Mesenchymal stem cell (in vitro differentiated cells and primary cell): ENCODE results near the gene TNKS1BP1.

ENCODE experiments used
- DNase-seq: peaks from one replicate; pipeline ENCODE4 v3.0.0-alpha.2; 2013
- H2AFZ ChIP-seq: one replicate; pipeline ENCODE4 v1.6.1; 2013; ENCODE audit warnings: low read depth, mild to moderate bottlenecking, control low read depth, inconsistent platforms, low read length, moderate library complexity
- H2AK5ac ChIP-seq: 2 replicates; pipeline ENCODE4 v1.6.1; 2013; ENCODE audit warnings: low read length, moderate library complexity, mild to moderate bottlenecking, inconsistent platforms; ENCODE audit not compliant: severe bottlenecking
- H2BK120ac ChIP-seq: one replicate; pipeline ENCODE4 v1.6.1; 2013; ENCODE audit warnings: low read depth, mild to moderate bottlenecking, inconsistent platforms, low read length, moderate library complexity
- H2BK12ac ChIP-seq, 2 experiments: one replicate each; pipeline ENCODE4 v1.6.1; 2013; ENCODE audit warnings: inconsistent platforms in 2 of 2, low read length in 2 of 2, mild to moderate bottlenecking in 2 of 2, moderate library complexity in 2 of 2, control low read depth in 1 of 2
- H2BK15ac ChIP-seq: one replicate; pipeline ENCODE4 v1.6.1; 2013; ENCODE audit warnings: mild to moderate bottlenecking, low read depth, inconsistent platforms; ENCODE audit not compliant: poor library complexity, severe bottlenecking
- H2BK5ac ChIP-seq: 2 replicates; pipeline ENCODE4 v1.6.1; 2013; ENCODE audit warnings: low read depth, mild to moderate bottlenecking, low read length, control low read depth, inconsistent platforms; ENCODE audit not compliant: poor library complexity, severe bottlenecking
- H3K14ac ChIP-seq, 2 experiments: one replicate each; pipeline ENCODE4 v1.6.1; 2013; ENCODE audit warnings: inconsistent platforms in 2 of 2, low read length in 2 of 2, control low read depth in 1 of 2, mild to moderate bottlenecking in 1 of 2, moderate library complexity in 1 of 2
- H3K18ac ChIP-seq, 2 experiments: one replicate each; pipeline ENCODE4 v1.6.1; 2013; ENCODE audit warnings: inconsistent platforms in 2 of 2, low read length in 2 of 2, control low read depth in 1 of 2, low read depth in 1 of 2, mild to moderate bottlenecking in 1 of 2
- H3K23ac ChIP-seq, 2 experiments: one replicate each; pipeline ENCODE4 v1.6.1; 2013; ENCODE audit warnings: inconsistent platforms in 2 of 2, low read length in 2 of 2, mild to moderate bottlenecking in 2 of 2, moderate library complexity in 2 of 2, control low read depth in 1 of 2
- H3K27ac ChIP-seq: 2 replicates; pipeline ENCODE4 v1.5.1; 2013; ENCODE audit warnings: mild to moderate bottlenecking, moderate library complexity, low read length, control low read depth, inconsistent platforms; ENCODE audit not compliant: poor library complexity, severe bottlenecking
- H3K27me3 ChIP-seq, 2 experiments: 2 replicates each; pipeline versions ENCODE4 v1.6.1 to v1.7.0; 2013; ENCODE audit warnings: low read length in 2 of 2, mild to moderate bottlenecking in 2 of 2, moderate library complexity in 2 of 2, control low read depth in 1 of 2, inconsistent platforms in 1 of 2; ENCODE audit not compliant: control insufficient read depth in 1 of 2, insufficient read depth in 1 of 2
- H3K36me3 ChIP-seq, 2 experiments: 2 replicates each; pipeline versions ENCODE4 v1.6.1 to v1.7.0; 2013; ENCODE audit warnings: low read length in 2 of 2, control low read depth in 1 of 2, inconsistent platforms in 1 of 2, low read depth in 1 of 2, mild to moderate bottlenecking in 1 of 2; ENCODE audit not compliant: insufficient read depth in 2 of 2, control insufficient read depth in 1 of 2
- H3K4ac ChIP-seq, 2 experiments: one replicate each; pipeline ENCODE4 v1.6.1; 2013; ENCODE audit warnings: inconsistent platforms in 2 of 2, low read length in 2 of 2, mild to moderate bottlenecking in 2 of 2, moderate library complexity in 2 of 2, control low read depth in 1 of 2, low read depth in 1 of 2
- H3K4me1 ChIP-seq: 2 replicates; pipeline ENCODE4 v1.6.1; 2013; ENCODE audit warnings: low read depth, low read length, control low read depth; ENCODE audit not compliant: control insufficient read depth, insufficient read depth
- H3K4me2 ChIP-seq: 2 replicates; pipeline ENCODE4 v1.6.1; 2013; ENCODE audit warnings: low read length, mild to moderate bottlenecking, inconsistent platforms; ENCODE audit not compliant: poor library complexity, severe bottlenecking
- H3K4me3 ChIP-seq, 2 experiments: 2 replicates each; pipeline versions ENCODE4 v1.5.1 to v1.7.0; 2013; ENCODE audit warnings: low read length in 2 of 2, mild to moderate bottlenecking in 2 of 2, control low read depth in 1 of 2, low read depth in 1 of 2; ENCODE audit not compliant: insufficient read depth in 1 of 2
- H3K79me1 ChIP-seq: replicated peaks from 2 replicates; pipeline ENCODE4 v1.6.1; 2013; ENCODE audit warnings: mild to moderate bottlenecking, control low read depth, low read length, inconsistent platforms; ENCODE audit not compliant: poor library complexity, severe bottlenecking
- H3K9ac ChIP-seq: 2 replicates; pipeline ENCODE4 v1.7.0; 2013; ENCODE audit warnings: mild to moderate bottlenecking, low read length, moderate library complexity
- H3K9me3 ChIP-seq: 2 replicates; pipeline ENCODE4 v1.7.0; 2013; ENCODE audit warnings: mild to moderate bottlenecking, low read length; ENCODE audit not compliant: control insufficient read depth
- H4K8ac ChIP-seq: one replicate; pipeline ENCODE4 v1.6.1; 2013; ENCODE audit warnings: inconsistent platforms, mild to moderate bottlenecking, low read length, moderate library complexity
- H4K91ac ChIP-seq: one replicate; pipeline ENCODE4 v1.6.1; 2013; ENCODE audit warnings: mild to moderate bottlenecking, low read length, inconsistent platforms
- WGBS: methylation state at CpG from one replicate; pipeline ENCODE4 v1.1.7; 2013; ENCODE audit warnings: mixed read lengths; 5-methylcytosine and 5-hydroxymethylcytosine counted together

TNKS1BP1 gene

DNA sequence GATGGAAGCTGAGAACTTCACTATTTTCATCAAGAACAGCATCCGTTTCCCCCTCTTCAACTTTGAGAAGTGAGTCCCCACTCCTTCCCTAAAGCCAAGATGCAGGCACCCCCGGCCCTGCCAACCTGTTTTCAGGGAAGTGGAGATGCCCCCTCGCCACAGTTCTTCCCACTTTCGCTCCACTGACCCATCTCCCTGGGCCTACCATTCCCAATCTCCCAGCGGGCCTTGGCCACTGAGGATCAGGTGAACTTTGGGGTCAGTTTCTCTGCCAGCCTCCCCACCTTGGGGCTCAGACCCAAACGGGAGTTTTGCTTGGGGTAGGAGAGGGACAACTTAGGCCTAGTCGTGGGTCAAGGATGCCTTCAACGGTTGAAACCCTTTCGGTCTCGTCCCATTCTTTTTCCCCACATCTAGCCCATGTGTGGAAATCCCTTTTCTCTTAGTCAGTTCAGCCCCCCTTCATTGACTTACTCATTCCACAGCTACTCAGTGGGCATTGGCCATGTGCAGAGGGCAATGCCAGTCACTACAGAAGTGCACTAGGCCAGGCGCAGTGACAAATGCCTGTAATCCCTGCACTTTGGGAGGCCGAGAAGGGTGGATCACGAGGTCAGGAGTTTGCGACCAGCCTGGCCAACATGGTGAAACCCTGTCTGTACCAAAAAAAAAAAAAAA, 24.0 kb upstream of the TNKS1BP1 start:
- Histone ChIP-seq H2BK12ac (no peak overlapping the region), H3K9me3 (peaks cover 12% of the 10 kb centered on the region), H3K18ac (no peak overlapping the region), H3K27ac (no peak overlapping the region), H3K36me3 (no peaks in the 10 kb centered on the region), H3K4me1 (peaks cover 3% of the 10 kb centered on the region), H2AFZ (no peak overlapping the region), H4K8ac (no peak overlapping the region), H3K9ac (no peak overlapping the region), H2BK5ac (no peak overlapping the region), H2AK5ac (no peak overlapping the region), H3K4me2 (no peak overlapping the region), H3K27me3 (peaks cover 0 to 36% of the 10 kb centered on the region in 2 experiments), H2BK120ac (no peak overlapping the region), H3K23ac (no peak overlapping the region), H4K91ac (no peak overlapping the region), H3K4ac (no peak overlapping the region), H3K79me1 (no peaks in the 10 kb centered on the region), H2BK15ac (no peak overlapping the region), H3K14ac (no peak overlapping the region), H3K4me3 (no peak overlapping the region)
- 90% methylated on average over 14 of the region's 14 CpGs for WGBS
- DNase-seq: no peak

GRCh38 chr11:57348052-57348451, 23.3 kb upstream of the TNKS1BP1 start:
- Histone ChIP-seq H3K4ac (no peak overlapping the region), H2BK120ac (no peak overlapping the region), H2BK12ac (no peak overlapping the region), H4K8ac (no peak overlapping the region), H2AK5ac (no peak overlapping the region), H3K9me3 (peaks cover 12% of the 10 kb centered on the region), H2AFZ (no peak overlapping the region), H3K4me3 (no peak overlapping the region), H2BK5ac (no peak overlapping the region), H3K9ac (no peak overlapping the region), H3K14ac (no peak overlapping the region), H3K18ac (no peak overlapping the region), H3K79me1 (no peaks in the 10 kb centered on the region), H4K91ac (peak overlapping the region; percentile 4), H3K36me3 (no peaks in the 10 kb centered on the region), H3K23ac (no peak overlapping the region), H3K27me3 (peaks cover 0 to 29% of the 10 kb centered on the region in 2 experiments), H3K4me2 (no peak overlapping the region), H2BK15ac (no peak overlapping the region), H3K4me1 (peaks cover 3% of the 10 kb centered on the region), H3K27ac (no peak overlapping the region)
- 76% methylated on average over 3 of the region's 7 CpGs for WGBS
- DNase-seq: no peak

DNA sequence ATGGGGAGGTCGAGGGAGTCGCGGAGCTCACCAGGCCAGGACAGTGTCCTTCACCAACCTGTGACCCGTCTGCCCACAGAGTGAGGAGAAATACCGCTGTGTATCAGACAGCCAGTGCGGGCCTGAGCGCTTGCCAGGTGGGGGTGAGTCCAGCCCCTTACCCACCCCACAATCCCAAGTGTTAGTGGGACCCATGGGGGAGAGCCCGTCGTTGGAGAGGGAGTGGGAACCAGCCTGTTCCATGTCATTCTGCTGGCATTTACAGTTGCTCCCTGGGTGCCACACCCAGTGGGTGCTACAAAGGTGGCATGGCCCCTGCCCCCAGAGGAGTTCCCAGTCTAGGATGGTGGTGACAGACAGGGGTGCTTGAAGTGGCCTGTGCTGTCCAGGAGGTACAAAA, 22.6 kb upstream of the TNKS1BP1 start:
- no peak overlapping the region for H2BK15ac ChIP-seq
- no peaks in the 10 kb centered on the region for H3K79me1 ChIP-seq
- peaks cover 12% of the 10 kb centered on the region for H3K9me3 ChIP-seq
- no peak overlapping the region for H3K4me3 ChIP-seq
- H3K4me2 ChIP-seq: no peak overlapping the region
- no peaks in the 10 kb centered on the region for H3K36me3 ChIP-seq
- WGBS: 94% methylated on average over 7 of the region's 9 CpGs
- H4K8ac ChIP-seq: no peak overlapping the region
- no peak overlapping the region for H3K14ac ChIP-seq
- no peak overlapping the region for H2BK12ac ChIP-seq
- H3K27ac ChIP-seq: no peak overlapping the region
- no peak overlapping the region for H2BK5ac ChIP-seq
- H2BK120ac ChIP-seq: no peak overlapping the region
- H2AFZ ChIP-seq: no peak overlapping the region
- no peak overlapping the region for H3K9ac ChIP-seq
- peaks cover 0 to 22% of the 10 kb centered on the region in 2 experiments for H3K27me3 ChIP-seq
- no peak overlapping the region for H3K23ac ChIP-seq
- H3K18ac ChIP-seq: no peak overlapping the region
- no peak for DNase-seq
- H3K4ac ChIP-seq: no peak overlapping the region
- no peak overlapping the region for H2AK5ac ChIP-seq
- H4K91ac ChIP-seq: no peak overlapping the region
- peaks cover 3% of the 10 kb centered on the region for H3K4me1 ChIP-seq

DNA sequence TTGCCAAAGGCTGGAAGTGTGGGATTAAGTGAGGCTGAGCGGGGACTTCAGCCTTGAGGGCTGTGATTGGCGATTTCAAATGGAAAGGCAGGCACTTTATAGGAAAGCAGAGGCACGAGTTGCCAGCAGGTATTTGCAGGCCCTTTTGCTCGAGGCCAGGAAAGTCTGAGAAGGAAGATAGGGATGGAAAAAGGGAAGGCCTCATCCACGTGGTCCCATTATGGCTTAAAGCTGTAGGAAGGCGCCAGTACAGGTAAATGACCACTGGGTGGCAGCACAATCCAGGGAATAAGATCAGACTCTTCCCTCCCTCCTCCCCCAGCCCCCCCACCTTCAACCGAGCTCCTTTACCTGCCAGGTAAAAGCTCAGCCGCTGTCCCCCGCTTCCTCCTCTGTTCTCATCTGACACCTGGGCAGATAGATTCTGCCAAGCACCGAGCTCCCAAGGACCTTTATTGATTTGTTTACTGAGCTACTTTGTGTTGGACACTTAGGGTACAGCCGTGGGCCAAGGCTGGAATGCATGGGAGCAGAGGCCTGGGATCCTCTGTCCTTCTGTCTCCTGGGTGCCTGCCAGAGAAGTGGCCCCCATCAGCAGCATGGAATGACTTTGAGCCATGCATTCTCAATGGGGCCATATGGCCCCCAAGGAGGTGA, 20.9 kb upstream of the TNKS1BP1 start:
- H3K79me1 ChIP-seq: no peaks in the 10 kb centered on the region
- H3K18ac ChIP-seq: no peak overlapping the region
- no peak overlapping the region for H3K4ac ChIP-seq
- H2AFZ ChIP-seq: no peak overlapping the region
- H2BK15ac ChIP-seq: no peak overlapping the region
- H2AK5ac ChIP-seq: no peak overlapping the region
- no peak overlapping the region for H4K91ac ChIP-seq
- peaks cover 0 to 29% of the 10 kb centered on the region in 2 experiments for H3K27me3 ChIP-seq
- no peak overlapping the region for H2BK12ac ChIP-seq
- 22% methylated on average over 10 of the region's 11 CpGs for WGBS
- peak; percentile 72 for DNase-seq
- no peak overlapping the region for H3K23ac ChIP-seq
- no peak overlapping the region for H3K4me2 ChIP-seq
- no peak overlapping the region for H2BK120ac ChIP-seq
- no peaks in the 10 kb centered on the region for H3K9me3 ChIP-seq
- H2BK5ac ChIP-seq: no peak overlapping the region
- peaks cover 3% of the 10 kb centered on the region for H3K4me1 ChIP-seq
- H3K4me3 ChIP-seq: no peak overlapping the region
- peak overlapping the region; percentile 20 for H4K8ac ChIP-seq
- no peaks in the 10 kb centered on the region for H3K36me3 ChIP-seq
- H3K14ac ChIP-seq: no peak overlapping the region
- H3K27ac ChIP-seq: no peak overlapping the region
- peak overlapping the region; percentile 57 for H3K9ac ChIP-seq
